Midbrain (tissue), 1 donor: ENCODE measurements around the gene CENPT.
"Not testable (repeated sequence)": the region's sequence is repeated elsewhere in the genome, so short reads cannot be mapped to it uniquely, and the experiment has no call there.

ENCODE experiments used
- DNase-seq: peaks from one replicate; lab custom pipeline; 2025; lab: John Stamatoyannopoulos, UW

Gene CENPT

DNA sequence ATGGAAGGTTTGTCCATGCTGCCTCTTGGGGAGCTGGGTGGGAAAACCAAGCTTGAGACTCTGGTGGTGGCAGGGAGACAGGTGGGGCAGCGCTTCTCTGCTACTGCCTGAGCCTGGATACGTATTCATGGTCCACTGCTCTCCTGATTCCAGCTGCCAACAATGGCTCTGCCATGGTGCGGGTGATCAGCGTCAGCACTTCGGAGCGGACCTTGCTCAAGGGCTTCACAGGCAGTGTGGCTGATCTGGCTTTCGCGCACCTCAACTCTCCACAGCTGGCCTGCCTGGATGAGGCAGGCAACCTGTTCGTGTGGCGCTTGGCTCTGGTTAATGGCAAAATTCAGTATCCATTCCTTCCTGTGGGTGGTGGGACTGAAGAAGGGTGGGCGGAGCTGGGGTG is 29.6 kb upstream of the CENPT start:
- no peak for DNase-seq

DNA sequence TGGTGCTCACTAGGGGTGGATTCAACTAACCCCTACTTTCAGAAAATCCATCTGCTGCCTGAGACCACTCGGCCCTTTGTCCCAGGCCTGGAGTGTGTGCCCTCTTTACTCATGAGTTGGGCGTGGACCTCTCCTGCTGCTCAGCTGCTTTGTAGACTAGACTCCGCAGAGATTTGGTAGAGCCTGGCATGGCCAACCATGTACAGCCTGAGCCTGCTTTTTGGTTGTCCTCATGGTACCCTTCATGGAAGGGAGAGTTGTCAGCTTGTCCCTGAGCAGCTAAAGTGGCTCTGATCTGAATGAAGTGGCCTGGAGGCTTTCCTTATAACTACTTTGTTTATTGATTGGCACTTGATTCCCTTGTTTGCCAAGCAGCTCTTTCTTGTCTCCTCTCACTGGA is 26.9 kb upstream of the CENPT start:
- no peak for DNase-seq

DNA sequence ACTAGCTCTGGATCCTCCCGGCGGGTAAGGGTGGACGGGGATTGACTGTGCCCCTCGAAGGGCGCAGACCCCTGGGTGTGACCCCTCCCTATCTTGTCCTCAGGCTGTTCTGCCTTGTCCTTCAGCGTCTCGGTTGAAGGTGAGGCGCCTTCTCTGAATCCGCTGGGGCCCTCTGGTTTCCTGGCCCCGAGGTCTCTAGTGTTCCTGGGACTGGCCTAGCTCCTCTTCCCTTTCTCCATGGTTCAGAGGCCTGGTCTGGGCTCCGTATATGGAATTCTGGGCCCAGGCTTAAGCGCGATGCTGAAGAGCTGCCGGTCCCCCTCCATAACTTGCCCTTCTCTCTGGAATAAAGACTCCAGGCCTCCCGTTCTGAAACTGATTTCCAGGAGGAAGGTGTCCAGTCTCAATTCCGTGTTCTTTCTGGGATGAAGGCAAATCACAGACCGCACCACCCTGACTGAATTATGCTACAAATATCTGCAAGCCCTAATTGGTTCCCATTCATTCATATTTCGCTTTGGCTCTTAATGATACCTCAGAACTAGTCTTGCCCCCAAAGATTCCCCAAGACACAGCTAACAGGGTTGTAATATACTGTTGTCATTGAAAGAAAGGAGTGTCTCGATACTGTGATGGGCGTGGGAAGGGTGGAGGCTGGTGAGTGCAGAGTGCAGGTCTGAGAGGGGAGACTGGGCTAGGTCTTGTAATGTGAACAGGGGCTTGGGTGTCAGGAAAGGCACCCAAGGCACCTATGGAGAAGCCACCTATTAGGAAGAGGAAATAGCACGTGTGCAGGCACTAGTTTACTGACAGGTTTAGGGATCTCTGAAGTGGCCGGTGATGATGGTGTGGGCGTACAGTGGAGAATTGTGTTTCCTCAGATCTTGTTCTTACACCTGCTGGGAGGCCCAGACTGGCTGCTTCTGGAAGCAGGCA is 26.2 kb upstream of the CENPT start:
- no peak for DNase-seq

DNA sequence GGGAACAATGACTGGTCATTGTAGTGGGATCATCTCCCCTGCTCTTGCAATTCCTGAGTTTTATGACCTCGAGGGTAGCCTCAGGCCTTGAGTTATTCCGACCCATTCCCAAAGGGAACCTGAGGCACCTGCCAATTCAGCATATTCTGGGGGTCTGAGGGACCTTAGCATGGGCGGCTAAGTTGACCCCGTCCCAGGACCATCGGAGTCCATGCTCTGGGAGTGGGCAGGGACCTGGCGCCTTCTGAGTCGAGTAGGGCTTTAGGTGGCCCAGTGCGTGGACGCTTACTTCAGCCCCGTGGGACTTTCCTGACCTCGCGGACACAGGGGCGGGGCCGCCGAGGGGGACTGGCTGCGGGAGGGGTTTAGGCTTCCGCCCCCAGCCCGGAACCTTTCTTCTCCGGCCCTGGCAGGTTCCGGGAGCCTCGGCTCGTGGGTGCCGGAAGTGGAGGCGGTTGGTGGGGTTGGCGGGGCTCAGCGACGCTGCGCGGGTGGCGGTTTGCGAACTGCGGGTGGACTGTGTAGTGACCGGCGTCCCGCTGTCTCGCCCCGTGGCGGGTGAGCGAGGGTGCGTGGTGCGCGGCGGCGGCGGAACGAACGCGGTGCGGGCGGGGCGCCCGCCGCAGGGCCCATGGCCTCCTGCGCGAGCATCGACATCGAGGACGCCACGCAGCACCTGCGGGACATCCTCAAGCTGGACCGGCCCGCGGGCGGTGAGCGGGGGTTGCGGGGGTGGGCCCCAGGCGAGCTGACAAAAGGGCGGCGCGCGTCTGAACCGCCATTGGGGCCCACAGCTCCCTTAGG is 25.3 kb upstream of the CENPT start, which contains the start of gene EDC4:
Gene EDC4 (plus strand): TSS at position 422 of the 804 bp plus-strand sequence. CDS start 210 bp downstream, at position 632.
- peak; percentile 63 for DNase-seq

DNA sequence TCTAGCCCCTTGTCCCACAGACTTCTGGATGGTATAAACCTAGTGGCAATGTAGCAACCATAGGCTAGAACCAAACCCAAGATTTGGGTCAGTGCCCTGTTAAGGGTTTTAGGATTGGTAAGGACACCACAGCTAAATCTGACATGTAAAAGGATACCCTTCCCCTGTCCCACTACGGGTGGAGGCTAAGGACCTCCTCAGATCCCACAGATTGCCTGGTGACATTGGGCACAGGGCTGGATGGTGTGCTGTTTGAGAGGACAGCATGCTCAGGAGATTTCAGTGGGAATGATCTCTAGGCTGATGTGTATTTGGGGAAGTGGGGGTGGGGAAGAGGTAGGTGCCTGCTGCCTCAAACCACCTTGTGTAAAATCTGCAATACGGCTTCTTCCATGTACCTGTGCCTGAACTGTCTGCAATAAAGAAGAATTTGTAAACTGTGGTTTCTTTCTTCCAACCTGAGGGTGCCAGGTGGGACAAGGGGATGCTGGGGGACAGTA is 24.7 kb upstream of the CENPT start:
- DNase-seq: no peak

DNA sequence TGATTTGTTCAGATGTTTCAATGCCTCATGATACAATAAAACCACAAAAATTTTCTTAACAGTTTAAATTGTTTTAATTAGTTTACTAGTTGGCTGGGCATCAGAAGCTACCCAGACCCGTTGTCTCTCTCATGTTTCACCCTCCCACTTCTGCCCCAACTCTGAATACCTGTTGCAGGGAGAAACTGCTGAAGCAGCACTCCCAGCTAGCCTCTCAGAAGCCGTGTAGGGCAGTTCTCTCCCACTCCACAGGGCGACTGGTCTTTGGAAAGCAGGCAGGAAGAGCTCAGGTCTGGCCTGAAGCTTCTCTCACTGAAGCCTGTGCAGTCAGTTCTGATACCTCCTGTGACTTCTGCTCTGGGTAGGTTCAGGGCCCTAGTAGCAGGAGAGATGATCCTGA is 23.8 kb upstream of the CENPT start:
- DNase-seq: no peak

DNA sequence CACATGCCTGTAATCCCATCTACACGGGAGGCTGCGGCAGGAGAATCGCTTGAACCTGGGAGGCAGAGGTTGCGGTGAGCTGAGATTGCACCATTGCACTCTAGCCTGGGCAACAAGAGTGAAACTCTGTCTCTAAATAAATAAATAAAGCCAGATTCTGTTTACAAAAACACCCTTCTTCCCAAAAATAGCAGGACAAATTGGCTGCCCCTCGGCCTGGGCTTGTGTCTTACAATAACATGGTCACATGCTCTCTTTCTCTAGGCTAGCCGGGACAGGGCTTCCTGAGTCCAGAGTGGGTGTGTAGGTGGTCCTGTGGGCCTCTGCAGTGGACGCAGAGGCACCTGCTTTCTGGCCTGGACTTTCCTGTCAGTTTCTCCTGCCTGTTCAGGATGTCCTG is 22.2 kb upstream of the CENPT start:
- no peak for DNase-seq

DNA sequence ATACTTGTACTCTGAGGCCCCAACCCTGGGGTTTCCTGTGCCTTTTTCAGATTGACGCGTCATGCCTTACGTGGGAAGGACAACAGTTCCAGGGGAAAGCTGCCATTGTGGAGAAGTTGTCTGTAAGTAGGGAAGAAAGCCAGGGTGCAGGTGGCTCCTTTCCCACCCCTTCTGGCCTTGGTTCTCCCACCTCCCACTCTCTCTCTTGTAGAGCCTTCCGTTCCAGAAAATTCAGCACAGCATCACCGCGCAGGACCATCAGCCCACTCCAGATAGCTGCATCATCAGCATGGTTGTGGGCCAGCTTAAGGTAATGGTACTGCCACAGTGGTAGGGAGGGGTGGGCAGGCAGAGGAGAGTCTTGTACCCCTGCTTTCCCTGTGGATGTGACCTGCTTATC is 20.8 kb upstream of the CENPT start:
- DNase-seq: no peak

DNA sequence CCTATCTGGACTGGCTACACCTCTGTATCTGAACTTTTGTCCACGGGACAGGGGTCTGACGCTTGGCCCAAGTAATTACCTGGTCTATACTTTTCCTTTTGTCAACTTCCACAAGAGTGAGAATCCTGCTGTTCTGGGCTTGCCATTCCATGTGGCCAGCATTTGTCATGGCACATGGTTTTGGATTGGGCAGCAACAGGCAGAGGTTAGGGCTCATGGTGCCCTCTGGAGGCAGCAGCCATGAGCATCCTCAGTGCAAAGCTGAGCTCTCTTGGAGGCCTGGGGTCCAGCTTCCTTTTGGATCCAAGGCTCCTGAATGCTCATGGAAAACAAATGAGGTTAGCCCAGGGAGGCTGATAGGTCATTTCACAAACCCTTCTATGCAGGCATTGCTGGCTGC is 17.8 kb upstream of the CENPT start:
- no peak for DNase-seq

DNA sequence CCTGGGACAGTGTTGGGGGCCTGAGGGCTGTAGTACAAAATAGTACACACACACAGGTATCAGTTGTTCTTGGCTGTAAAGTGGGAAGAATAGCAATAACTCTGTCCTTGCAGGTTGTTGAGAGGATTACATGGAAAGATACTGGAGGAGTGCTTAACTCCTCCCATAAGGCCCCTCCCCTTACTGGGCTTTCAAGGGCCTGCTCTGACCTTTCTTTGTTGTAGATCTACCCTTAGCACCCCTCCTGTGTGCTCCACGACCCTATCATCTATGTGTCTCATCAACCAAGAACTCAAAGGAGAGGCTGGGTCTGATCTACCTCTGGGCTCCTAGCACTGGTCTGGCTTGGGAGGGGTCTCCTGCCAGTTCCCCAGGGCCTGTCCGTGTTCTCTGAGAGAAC is 17.1 kb upstream of the CENPT start:
- no peak for DNase-seq

DNA sequence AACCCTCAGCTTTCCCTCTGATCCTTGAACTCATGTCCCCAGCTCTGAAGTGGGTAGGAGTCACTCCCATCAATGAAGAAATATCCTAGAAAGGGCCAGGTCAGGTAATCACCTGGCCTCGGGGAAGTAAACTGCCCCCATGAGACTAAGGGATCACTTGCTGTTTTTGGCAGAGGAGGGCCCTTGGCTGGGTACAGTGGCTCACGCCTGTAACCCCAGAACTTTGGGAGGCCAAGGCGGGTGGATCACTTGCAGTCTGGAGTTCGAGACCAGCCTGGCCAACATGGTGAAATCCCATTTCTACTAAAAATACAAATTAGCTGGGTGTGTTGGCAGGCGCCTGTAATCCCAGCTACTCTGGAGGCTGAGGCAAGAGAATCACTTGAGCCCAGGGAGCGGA is 16.6 kb upstream of the CENPT start:
- DNase-seq: not testable (repeated sequence)

DNA sequence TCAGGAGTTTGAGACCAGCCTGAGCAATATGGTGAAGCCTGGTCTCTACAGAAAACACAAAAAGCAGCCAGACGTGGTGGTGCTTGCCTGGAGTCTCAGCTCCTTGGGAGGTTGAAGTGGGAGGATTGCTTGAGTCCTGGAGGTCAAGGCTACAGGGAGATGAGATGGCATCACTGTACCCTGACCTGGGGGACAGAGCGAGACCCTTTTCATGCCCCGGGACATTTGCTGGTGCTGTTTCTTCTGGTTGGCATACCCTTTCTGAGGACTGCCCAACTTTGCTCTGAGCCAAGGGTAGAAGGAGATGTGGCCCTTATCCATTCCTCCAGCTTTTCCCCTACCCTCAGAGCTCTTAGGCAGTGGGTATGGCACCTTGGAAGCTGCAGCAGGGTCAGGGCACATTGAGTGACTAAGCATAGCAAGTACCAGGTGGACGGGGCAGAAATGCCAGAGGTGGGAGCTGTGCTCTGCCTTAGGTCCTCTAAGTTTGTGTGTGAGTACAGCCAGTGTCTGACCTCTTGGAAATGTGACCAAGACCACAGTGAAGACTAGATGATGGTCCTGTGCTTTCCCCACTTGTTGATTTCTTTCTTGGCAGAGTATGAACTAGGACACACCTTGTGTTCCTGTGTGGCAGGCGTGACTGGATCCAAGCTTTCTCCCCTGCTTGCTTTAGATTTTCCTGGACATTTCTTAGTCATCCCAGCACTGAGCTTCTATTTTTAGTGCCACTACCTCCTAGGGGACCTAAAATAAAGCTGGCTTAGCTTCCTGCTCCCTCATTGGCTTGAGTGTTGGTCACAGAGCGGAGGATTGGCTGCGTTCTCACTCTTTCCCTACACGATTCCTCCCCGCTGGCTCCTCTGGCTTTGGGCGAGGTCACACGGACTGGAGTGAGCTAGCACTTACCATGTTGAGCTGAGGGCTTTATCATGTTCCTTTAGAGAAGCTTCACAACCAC is 15.4 kb upstream of the CENPT start:
- DNase-seq: peak; percentile 29

DNA sequence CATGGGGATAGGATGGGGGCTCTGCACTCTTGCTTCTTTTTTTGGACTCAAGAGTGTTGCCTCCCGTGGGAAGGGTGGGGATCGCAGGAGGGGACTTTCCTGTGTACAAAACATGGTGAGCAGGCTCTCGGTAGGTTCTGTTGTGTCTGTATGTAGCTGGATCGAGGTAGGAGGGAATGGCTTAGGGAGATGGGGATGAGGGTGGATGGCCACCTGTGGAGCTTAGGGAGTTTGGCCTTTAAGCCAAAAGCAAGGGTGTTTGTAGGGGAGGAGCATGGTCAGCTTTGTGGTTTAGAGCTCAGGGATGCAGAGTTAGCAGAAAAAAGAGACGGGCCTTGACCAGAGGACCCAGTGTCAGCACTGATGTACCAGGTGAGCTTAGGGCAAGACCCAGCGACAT is 14.4 kb upstream of the CENPT start:
- no peak for DNase-seq

DNA sequence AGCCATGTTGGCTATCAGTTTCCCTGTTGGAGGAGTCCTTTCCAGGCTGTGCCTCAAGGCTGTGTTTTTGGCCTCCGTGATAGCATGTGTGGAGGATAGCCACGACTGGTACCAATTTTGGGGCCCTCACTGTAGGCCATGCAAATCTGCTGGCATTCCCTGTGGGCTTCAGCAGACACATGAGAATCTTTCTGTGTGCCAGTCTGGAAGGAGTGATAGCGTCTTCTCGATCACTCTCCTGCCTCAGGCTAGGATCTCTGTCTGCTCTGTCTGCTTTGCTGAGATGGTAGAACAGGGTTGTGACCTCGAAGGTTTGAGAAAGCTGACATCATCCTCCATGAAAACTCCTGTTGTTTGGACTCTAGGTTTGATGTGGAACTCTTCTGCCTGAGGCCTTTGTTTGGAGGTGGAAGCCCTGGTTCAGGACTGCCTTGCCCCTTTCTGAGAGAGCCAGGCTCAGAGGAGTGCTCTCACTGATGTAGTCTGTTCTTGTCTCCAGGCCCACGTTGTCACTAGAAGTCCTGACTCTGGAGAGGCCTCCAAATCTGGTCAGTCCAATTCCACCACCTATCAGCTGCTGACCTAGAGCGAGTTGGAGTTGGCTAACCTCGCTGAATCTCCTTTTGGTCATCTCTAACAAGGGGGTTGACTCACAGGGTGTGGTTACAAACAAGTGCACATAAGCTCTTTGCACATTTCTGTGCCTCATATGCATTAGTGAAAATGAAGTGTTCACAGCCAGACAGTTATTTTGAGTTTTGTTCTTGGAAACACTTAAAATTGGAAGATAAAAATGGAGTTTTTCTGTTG is 13.3 kb upstream of the CENPT start:
- DNase-seq: no peak

DNA sequence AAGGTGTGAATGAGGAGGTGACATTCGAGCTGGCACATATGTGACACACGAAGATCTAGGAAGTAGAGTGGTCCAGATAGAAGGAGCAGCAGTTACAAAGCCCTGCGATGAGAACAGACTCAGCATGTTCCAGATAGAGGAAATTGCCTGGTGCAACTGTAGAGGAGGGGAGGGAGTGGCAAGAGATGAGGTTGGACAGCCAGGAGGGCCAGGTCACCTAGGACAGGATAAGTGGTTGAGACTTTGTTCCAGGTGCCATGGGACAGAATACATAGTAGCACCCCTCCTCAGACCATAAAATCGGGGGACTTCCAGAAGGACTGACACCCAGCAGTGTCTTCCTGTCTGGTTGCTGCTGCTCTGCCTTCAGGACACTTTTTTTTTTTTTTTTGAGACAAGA is 11.0 kb upstream of the CENPT start:
- DNase-seq: no peak

DNA sequence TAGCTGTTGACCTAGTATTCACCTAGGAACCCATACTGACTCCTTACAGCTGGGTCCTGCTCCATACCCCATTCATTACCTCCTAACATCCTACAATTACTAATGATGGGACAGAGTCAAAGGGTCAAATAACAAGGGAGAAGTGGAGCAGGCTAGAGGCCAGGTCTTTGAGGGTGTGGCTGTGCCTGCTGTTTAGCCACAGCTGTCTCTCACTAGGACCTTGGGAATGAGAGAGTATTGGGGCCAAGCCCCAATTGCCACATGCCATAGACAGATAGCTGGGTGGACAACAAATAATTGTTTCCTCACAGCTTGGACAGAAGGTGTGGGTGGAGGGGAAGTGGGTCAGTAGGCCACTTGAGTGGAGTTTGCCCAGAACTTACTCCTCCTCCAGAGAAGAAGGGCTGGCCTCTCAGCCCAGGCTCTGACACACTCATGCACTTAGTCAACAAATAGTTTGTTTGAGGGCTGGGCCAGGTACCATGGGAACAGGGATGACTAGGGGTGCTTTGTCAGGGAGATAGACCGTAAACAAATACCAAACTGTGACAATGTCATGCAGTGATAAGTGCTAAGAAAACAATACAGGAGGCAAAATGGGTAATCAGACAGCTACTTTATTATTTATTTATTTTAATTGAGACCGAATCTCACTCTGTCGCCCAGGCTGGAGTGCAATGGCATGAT is 10.2 kb upstream of the CENPT start:
- no peak for DNase-seq

DNA sequence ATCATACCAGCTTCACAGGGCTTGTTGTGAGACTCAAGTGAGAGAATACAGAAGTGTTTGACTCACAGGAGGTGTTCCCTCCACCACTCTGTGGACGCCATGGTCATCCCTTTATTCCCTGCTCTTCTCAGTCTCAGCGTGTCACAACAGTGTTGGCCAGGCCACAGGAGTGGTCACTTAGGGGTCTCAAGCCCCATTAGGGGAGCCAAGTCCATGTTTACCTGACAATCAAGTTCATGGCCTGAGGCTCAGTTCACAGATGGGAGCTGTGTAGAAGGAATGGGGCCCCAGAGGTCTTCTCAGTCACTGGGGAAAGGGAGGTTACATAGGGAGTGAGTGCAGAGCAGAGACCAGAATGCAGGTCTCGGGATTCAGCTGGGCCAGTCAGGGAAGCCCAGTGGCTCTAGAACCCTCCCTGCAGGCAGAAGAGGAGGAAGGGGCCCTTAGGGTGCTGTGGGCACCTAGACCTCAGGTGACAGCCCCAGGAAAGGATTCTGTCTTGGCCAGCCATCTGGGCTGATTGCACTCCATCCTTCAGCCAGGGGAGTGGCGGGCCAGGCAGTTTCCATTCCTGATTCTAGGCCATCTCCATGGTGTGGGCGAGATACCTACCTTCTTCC is 9.5 kb upstream of the CENPT start:
- no peak for DNase-seq

DNA sequence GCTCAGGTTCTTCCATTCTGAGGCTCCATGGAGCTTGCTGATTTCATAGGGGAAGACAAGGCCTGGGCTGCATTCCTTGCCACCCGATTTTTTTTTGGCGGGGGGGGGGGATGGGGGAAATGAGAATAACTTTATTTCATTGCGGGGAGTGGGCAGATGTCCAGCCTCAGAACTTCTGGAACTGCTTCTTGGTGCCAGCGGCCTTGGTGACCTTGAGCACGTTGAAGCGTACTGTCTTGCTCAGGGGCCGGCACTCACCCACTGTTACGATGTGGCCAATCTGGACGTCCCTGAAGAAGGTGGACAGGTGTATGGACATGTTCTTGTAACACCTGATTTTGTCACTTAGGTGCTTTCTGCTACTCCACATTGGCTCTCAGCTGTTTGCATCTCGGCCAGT is 8.3 kb upstream of the CENPT start:
- DNase-seq: no peak

DNA sequence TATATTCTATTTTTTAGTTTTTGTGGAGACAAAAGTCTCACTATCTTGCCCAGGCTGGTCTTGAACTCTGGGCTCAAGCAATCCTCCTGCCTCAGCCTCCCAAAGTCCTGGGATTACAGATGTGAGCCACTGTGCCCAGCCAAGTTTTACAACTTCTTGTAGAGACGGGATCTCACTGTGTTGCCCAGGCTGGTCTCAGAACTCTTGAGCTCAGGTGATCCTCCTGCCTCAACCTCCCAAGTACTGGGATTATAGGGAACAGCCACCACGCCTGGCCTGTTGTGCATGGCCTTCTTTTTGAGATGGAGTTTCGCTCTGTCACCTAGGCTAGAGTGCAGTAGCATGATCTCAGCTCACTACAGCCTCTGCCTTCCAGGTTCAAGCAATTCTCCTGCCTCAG is 6.2 kb upstream of the CENPT start:
- DNase-seq: no peak

DNA sequence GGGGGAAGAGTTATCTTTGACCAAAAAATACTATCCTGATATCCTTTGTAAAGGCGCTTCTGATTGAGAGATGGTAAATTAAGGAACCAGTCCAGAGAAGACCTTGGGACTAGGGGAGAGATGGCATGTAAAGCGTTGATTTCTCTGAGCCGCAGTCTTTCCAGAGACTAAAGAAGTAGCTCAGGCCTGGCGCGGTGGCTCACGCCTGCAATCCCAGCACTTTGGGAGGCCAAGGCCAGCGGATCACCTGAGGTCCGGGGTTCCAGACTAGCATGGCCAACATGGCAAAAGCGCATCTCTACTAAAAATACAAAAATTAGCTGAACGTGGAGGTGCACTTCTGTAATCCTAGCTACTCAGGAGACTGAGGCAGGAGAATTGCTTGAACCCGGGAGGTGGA is 625 bp upstream of the CENPT start:
- no peak for DNase-seq
